ENCODE results near the gene ESRP2.

ESRP2 gene

GRCh38 chr16:68217506-68217905, 18.4 kb downstream of the ESRP2 start:
- DNase-seq (ENCODE audit: low read depth), result no peak

DNA sequence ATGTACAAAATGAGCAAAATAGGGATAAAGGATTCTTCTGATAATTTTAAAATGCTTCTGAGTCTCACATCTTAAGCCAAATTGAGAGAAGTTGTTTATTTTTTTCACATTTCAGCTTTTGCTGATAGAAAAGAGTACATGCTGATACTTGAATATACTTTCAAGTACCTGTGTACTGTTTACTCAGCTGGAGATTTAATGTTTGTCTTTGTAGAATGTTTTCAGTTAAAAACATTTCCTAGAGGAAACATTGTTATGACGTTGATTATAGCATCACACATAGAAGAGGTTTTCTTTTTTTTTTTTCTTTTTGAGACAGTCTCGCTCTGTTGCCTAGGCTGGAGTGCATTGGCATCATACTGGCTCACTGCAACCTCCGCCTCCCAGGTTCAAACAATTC, 19.7 kb downstream of the ESRP2 start:
- no peak for DNase-seq (ENCODE audit: low read depth)

GRCh38 chr16:68215302-68215701, 20.6 kb downstream of the ESRP2 start:
- no peak for DNase-seq (ENCODE audit: low read depth)

DNA sequence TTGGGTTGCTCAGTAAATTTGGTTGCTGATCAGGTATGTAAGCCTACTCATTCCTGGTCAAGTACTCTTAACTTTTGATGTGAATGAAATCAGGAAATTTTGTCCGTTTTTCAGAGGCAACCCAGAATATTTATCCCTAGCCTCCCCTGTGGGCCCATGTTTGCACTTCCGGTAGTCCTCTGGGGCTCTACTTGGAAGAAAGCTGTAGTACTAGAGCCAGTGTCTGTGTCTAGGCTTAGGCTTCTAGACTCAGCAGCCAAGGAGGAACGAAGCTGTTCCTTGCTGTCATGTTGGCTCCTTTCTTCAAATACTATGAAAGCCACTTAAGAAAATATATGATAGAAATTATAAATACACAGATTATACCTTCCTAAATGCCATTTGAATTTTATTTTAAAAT, 21.2 kb downstream of the ESRP2 start:
- DNase-seq (ENCODE audit: low read depth), result no peak

- DNase-seq (ENCODE audit: low read depth), result no peak
Observed at GRCh38 chr16:68206245-68206644, 29.7 kb downstream of the ESRP2 start.

GRCh38 chr16:68202091-68202519, 33.8 kb downstream of the ESRP2 start:
- DNase-seq (ENCODE audit: low read depth), result no peak

GRCh38 chr16:68200088-68200783, 35.7 kb downstream of the ESRP2 start:
- no peak for DNase-seq (ENCODE audit: low read depth)

DNA sequence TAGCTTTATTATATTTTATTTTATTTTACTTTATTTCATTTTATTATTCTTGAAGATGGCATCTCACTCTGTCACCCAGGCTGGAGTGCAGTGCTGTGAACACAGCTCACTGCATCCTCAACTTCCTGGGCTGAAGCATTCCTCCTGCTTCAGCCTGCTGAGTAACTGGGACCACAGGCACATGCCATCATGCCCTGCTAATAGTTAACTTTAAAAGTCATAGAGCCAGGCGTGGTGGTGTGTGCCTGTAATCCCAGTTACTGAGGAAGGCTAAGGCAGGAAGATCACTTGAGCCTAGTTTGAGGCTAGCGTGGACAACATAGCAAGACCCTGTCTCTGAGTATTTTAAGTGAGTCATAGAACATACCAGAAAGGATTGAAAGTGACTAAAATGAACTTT, 38.7 kb downstream of the ESRP2 start:
- no peak for DNase-seq (ENCODE audit: low read depth)

- DNase-seq (ENCODE audit: low read depth), result no peak
Observed at GRCh38 chr16:68194251-68194650, 41.7 kb downstream of the ESRP2 start.

DNA sequence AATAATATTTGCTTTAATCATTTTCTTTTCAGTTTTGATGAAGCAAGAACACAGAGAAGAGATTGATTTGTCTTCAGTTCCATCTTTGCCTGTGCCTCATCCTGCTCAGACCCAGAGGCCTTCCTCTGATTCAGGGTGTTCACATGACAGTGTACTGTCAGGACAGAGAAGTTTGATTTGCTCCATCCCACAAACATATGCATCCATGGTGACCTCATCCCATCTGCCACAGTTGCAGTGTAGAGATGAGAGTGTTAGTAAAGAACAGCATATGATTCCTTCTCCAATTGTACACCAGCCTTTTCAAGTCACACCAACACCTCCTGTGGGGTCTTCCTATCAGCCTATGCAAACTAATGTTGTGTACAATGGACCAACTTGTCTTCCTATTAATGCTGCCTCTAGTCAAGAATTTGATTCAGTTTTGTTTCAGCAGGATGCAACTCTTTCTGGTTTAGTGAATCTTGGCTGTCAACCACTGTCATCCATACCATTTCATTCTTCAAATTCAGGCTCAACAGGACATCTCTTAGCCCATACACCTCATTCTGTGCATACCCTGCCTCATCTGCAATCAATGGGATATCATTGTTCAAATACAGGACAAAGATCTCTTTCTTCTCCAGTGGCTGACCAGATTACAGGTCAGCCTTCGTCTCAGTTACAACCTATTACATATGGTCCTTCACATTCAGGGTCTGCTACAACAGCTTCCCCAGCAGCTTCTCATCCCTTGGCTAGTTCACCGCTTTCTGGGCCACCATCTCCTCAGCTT, 45.0 kb downstream of the ESRP2 start:
- DNase-seq (ENCODE audit: low read depth), result no peak

- DNase-seq (ENCODE audit: low read depth), result no peak
Observed at GRCh38 chr16:68190081-68190480, 45.8 kb downstream of the ESRP2 start.

- no peak for DNase-seq (ENCODE audit: low read depth)
Observed at GRCh38 chr16:68188170-68188569, 47.8 kb downstream of the ESRP2 start.

GRCh38 chr16:68187505-68187904, 48.4 kb downstream of the ESRP2 start:
- DNase-seq (ENCODE audit: low read depth), result no peak

GRCh38 chr16:68186877-68187276, 49.0 kb downstream of the ESRP2 start:
- no peak for DNase-seq (ENCODE audit: low read depth)

DNA sequence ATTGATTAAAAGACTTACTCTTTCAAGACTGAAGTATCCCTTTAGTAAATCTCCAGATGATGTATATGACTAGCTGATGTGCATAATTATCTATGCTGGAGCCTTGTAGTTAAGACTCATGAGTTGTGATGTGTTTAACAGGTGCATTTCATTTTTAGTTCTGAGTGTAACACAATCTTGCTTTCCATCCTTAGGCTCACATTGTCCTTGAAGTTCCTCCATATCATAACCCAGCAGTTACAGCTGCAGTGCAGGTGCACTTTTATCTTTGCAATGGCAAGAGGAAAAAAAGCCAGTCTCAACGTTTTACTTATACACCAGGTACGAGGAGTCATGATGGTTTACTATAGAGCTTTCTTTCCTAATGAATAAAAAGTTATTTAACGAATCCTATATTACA, 52.9 kb downstream of the ESRP2 start:
- DNase-seq (ENCODE audit: low read depth), result no peak

DNA sequence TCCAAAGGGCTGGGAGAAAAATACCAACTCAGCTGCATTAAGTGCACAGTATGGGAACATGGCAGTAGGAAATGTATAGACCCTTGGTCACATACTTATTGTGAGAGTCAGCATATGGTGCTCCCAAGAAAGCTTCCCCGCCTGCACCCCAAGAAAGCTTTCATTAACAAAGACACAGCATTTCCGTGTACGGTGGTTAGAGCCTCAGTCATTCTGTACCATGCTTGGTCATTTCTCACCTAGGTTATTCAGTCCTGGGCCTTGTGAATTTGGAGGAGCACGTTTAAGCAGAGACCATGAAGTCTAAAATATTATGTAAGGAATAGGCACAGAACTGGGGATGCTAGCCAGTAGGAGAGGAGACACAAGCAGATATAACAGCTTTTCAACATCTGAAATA, 56.1 kb downstream of the ESRP2 start:
- DNase-seq (ENCODE audit: low read depth), result no peak

- DNase-seq (ENCODE audit: low read depth), result no peak
Observed at GRCh38 chr16:68179196-68179795, 56.6 kb downstream of the ESRP2 start.
